SJCRH30 (cell line): ENCODE data around the gene ATRX. TPM values are rescaled to one million over a fixed set of nuclear protein-coding genes. Genes with fewer than 3 reads are reported as not detected.
A peak's percentile ranks its signal among the peaks of the same experiment; 100 is the strongest.
"Not testable (repeated sequence)": the region's sequence is repeated elsewhere in the genome, so short reads cannot be mapped to it uniquely, and the experiment has no call there.

ENCODE experiments used
- DNase-seq, 2 experiments: peaks; one replicate each; pipeline ENCODE4 v3.0.0-alpha.2; 2015 to 2020
- H3K27ac ChIP-seq: fragments of 250-450 bp; sonication (Bioruptor Pico); 2 replicates; pipeline ENCODE4 v1.5.1; 2020; ENCODE audit warnings: mild to moderate bottlenecking, moderate library complexity
- H3K27me3 ChIP-seq: fragments of 250-450 bp; sonication (Bioruptor Pico); 2 replicates; pipeline ENCODE4 v1.5.1; 2020; ENCODE audit warnings: mild to moderate bottlenecking, moderate library complexity
- H3K36me3 ChIP-seq: fragments of 250-450 bp; sonication (Bioruptor Pico); 2 replicates; pipeline ENCODE4 v1.5.1; 2020; ENCODE audit warnings: mild to moderate bottlenecking, moderate library complexity
- H3K4me1 ChIP-seq: fragments of 250-450 bp; sonication (Bioruptor Pico); 2 replicates; pipeline ENCODE4 v1.5.1; 2020; ENCODE audit warnings: mild to moderate bottlenecking, moderate library complexity
- H3K4me3 ChIP-seq: fragments of 250-450 bp; sonication (Bioruptor Pico); 2 replicates; pipeline ENCODE4 v1.5.1; 2020; ENCODE audit warnings: mild to moderate bottlenecking, moderate library complexity
- H3K9me3 ChIP-seq: fragments of 250-450 bp; sonication (Bioruptor Pico); replicated peaks from 2 replicates; pipeline ENCODE4 v1.5.1; 2020; ENCODE audit warnings: mild to moderate bottlenecking, moderate library complexity
- total RNA-seq: library from RNA; depleted of rRNA; stranded (reverse); fragments of >200 nt; shearing (Covaris generic); gene quantifications from 2 replicates; pipeline ENCODE4 v1.2.3, GENCODE V29; 2014

ATRX gene
- total RNA-seq, 1 experiment from 2014 or later, result 81.2 TPM

- no peak overlapping the region for H3K4me3 ChIP-seq
- H3K27ac ChIP-seq, result no peak overlapping the region
- H3K36me3 ChIP-seq, result peaks cover 5% of the 10 kb centered on the region
- H3K4me1 ChIP-seq, result no peaks in the 10 kb centered on the region
- H3K9me3 ChIP-seq, result no peaks in the 10 kb centered on the region
- H3K27me3 ChIP-seq, result no peaks in the 10 kb centered on the region
- DNase-seq, result no peak
These were observed 96.6 kb downstream of the ATRX start for GRCh38 chrX:77689376-77689775.

- H3K36me3 ChIP-seq, result peaks cover 11% of the 10 kb centered on the region
- H3K9me3 ChIP-seq, H3K4me3 ChIP-seq, H3K27me3 ChIP-seq, DNase-seq, H3K27ac ChIP-seq, H3K4me1 ChIP-seq: not testable (repeated sequence)
These were observed 100.3 kb downstream of the ATRX start for GRCh38 chrX:77685683-77686082.

- peaks cover 7% of the 10 kb centered on the region for H3K36me3 ChIP-seq
- no peak for DNase-seq
- H3K27ac ChIP-seq, result no peak overlapping the region
- no peaks in the 10 kb centered on the region for H3K27me3 ChIP-seq
- H3K4me1 ChIP-seq, result no peaks in the 10 kb centered on the region
- no peaks in the 10 kb centered on the region for H3K9me3 ChIP-seq
- H3K4me3 ChIP-seq, result no peak overlapping the region
These were observed 106.9 kb downstream of the ATRX start for GRCh38 chrX:77679144-77679543.

GRCh38 chrX:77675986-77676385, 110.0 kb downstream of the ATRX start:
- Histone ChIP-seq H3K36me3 (0 out of 2 replicates have a peak, but pooled peaks cover 3% of the 10 kb centered on the region), H3K4me3 (no peak overlapping the region), H3K27me3 (no peaks in the 10 kb centered on the region), H3K4me1 (no peaks in the 10 kb centered on the region), H3K27ac (no peak overlapping the region), H3K9me3 (no peaks in the 10 kb centered on the region)
- no peak for DNase-seq

GRCh38 chrX:77668391-77669237, 117.4 kb downstream of the ATRX start:
- no peaks in the 10 kb centered on the region for H3K9me3 ChIP-seq
- no peaks in the 10 kb centered on the region for H3K4me1 ChIP-seq
- no peak overlapping the region for H3K4me3 ChIP-seq
- H3K36me3 ChIP-seq, result peaks cover under 1% of the 10 kb centered on the region; the same call in 1 of the 2 replicates
- H3K27ac ChIP-seq, result no peak overlapping the region
- H3K27me3 ChIP-seq, result no peaks in the 10 kb centered on the region
- no peak for DNase-seq

GRCh38 chrX:77658886-77659285, 127.1 kb downstream of the ATRX start:
- Histone ChIP-seq H3K27ac (no peak overlapping the region), H3K4me1 (no peaks in the 10 kb centered on the region), H3K36me3 (peaks cover 9% of the 10 kb centered on the region), H3K27me3 (no peaks in the 10 kb centered on the region), H3K4me3 (no peak overlapping the region), H3K9me3 (no peaks in the 10 kb centered on the region)
- no peak for DNase-seq

DNA sequence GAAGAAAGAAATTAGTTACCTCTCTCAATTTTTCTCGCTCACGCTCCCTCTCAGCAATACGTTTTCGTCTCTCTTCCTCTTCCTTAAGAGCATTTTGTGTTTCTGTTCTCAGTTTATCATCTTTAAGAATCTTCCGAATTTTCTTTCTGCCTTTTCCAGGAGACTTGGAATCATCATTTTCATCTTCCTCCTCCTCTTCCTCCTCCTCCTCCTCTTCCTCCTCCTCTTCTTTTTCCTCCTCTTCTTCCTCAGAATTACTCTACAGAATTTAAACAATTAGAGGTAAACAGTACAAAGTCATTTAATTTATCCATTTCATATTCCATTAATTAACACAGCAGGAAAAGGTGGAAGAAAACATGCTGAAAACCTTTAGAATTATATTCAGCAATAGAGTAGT, 133.9 kb downstream of the ATRX start:
- DNase-seq, result no peak
- Histone ChIP-seq H3K9me3 (no peaks in the 10 kb centered on the region), H3K4me1 (no peaks in the 10 kb centered on the region), H3K36me3 (peaks cover 11% of the 10 kb centered on the region; the same call in 1 of the 2 replicates), H3K27me3 (no peaks in the 10 kb centered on the region), H3K4me3 (no peak overlapping the region), H3K27ac (no peak overlapping the region)

DNA sequence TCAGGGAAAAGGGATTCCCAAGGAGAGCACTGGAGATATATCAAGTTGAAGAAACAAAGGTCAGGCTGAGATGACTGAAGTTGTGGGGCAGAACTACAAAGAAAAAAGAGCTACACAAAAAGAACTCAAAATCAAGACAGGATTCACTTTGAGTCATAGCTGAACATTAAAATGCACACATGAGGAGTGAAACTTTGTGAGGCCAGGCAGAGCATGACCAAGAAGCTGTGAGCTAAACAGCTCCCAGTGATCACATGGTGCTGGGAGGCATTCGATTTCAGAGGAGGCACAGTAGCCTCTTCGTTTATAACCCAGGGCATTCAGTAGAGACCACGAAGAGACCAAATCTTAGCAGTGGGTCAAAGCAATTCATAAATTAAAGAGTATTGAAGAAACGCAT, 145.3 kb downstream of the ATRX start:
- no peak for DNase-seq
- Histone ChIP-seq H3K9me3 (no peaks in the 10 kb centered on the region), H3K27ac (no peak overlapping the region), H3K36me3 (no peaks in the 10 kb centered on the region; the same call in 1 of the 2 replicates), H3K4me3 (no peak overlapping the region), H3K27me3 (no peaks in the 10 kb centered on the region), H3K4me1 (no peaks in the 10 kb centered on the region)

- Histone ChIP-seq H3K27ac (no peak overlapping the region), H3K9me3 (no peaks in the 10 kb centered on the region), H3K36me3 (no peaks in the 10 kb centered on the region), H3K4me3 (no peak overlapping the region), H3K4me1 (no peaks in the 10 kb centered on the region), H3K27me3 (no peaks in the 10 kb centered on the region)
- no peak for DNase-seq
These were observed 146.2 kb downstream of the ATRX start for GRCh38 chrX:77639820-77640219.

DNA sequence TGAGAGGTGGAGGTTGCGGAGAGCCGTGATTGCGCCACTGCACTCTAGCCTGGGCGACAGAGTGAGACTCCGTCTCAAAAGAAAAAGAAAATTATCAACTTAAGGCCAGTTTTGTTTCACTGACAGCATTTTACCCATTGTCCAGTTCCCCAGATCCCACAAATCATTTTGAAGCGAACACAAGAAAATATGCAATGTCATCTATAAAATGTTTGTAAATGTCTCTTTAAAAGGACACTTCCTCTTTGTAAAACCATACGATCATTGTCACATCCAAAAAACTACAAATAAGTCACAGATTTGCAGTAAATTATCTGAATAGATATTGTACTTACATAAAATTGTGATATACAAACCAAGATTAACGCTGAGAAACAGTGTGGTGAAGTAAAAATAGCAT, 147.6 kb downstream of the ATRX start:
- DNase-seq, result no peak
- H3K36me3 ChIP-seq, result no peaks in the 10 kb centered on the region
- H3K9me3 ChIP-seq, result no peaks in the 10 kb centered on the region
- H3K27me3 ChIP-seq, result no peaks in the 10 kb centered on the region
- H3K27ac ChIP-seq, result no peak overlapping the region
- no peak overlapping the region for H3K4me3 ChIP-seq
- no peaks in the 10 kb centered on the region for H3K4me1 ChIP-seq

DNA sequence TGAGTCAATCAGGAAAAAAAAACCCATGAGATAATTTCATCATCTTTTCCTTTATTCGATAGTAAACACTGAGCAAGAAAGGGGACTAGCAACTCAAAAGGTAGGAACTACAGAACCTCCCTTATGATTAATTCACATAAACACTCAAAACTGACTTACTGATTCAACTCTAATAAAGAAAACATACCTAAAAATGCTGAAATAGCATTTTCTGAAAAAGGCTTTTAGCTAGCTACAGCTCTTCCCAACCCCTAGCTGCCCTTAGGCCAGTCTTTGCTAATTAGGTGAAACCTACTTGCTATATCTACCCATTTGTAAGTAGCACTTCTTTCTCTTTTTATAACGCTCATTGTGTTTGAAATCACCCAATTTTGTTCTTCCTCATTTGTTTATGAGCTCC, 150.6 kb downstream of the ATRX start:
- no peak overlapping the region for H3K27ac ChIP-seq
- H3K4me1 ChIP-seq, result no peaks in the 10 kb centered on the region
- no peaks in the 10 kb centered on the region for H3K27me3 ChIP-seq
- no peak for DNase-seq
- H3K9me3 ChIP-seq, result no peaks in the 10 kb centered on the region
- no peak overlapping the region for H3K4me3 ChIP-seq
- no peaks in the 10 kb centered on the region for H3K36me3 ChIP-seq

GRCh38 chrX:77628294-77629025, 157.6 kb downstream of the ATRX start:
- Histone ChIP-seq H3K36me3 (0 out of 2 replicates have a peak, but pooled peaks cover 2% of the 10 kb centered on the region), H3K27me3 (no peaks in the 10 kb centered on the region), H3K4me1 (no peaks in the 10 kb centered on the region), H3K4me3 (no peak overlapping the region), H3K27ac (no peak overlapping the region), H3K9me3 (no peaks in the 10 kb centered on the region)
- DNase-seq, result peak in 1 of 2 experiments; percentile 1

- H3K4me3 ChIP-seq, result no peak overlapping the region
- DNase-seq, result no peak
- H3K9me3 ChIP-seq, result no peaks in the 10 kb centered on the region
- H3K27ac ChIP-seq, result no peak overlapping the region
- H3K36me3 ChIP-seq, result no peaks in the 10 kb centered on the region
- no peaks in the 10 kb centered on the region for H3K27me3 ChIP-seq
- no peaks in the 10 kb centered on the region for H3K4me1 ChIP-seq
These were observed 163.3 kb downstream of the ATRX start for GRCh38 chrX:77622672-77623071.

DNA sequence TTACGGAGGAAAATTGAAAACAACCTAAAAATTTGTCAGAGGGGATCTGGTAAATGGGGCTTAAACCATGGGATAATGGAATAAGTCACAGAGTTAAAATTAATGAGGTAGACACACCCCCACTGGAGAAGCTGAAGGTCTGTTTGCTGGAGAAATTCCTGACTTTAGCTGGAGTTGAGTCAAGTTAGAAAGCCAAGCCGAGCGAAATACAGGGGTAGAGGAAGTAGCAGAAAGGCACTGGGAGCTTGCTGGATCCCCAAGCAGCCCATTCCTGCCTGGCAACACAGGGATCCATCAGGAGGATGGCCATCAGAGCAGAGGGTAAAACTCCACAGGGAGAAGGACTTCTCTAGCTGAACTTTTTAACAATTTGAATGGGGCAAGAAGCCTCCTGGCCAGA, 163.8 kb downstream of the ATRX start:
- H3K9me3 ChIP-seq, result no peaks in the 10 kb centered on the region
- H3K27ac ChIP-seq, result no peak overlapping the region

GRCh38 chrX:77621453-77621852, 164.6 kb downstream of the ATRX start:
- not testable (repeated sequence) for DNase-seq, H3K9me3 ChIP-seq, H3K4me1 ChIP-seq, H3K4me3 ChIP-seq, H3K27me3 ChIP-seq, H3K36me3 ChIP-seq, H3K27ac ChIP-seq

More for the DNA sequence above, 163.8 kb downstream of the ATRX start:
- no peaks in the 10 kb centered on the region for H3K4me1 ChIP-seq
- no peaks in the 10 kb centered on the region for H3K27me3 ChIP-seq
- DNase-seq, result no peak
- H3K36me3 ChIP-seq, result no peaks in the 10 kb centered on the region
- no peak overlapping the region for H3K4me3 ChIP-seq
